ENCODE data around the gene SLC25A27. TPM values are rescaled to one million over a fixed set of nuclear protein-coding genes. Genes with fewer than 3 reads are reported as not detected.
A peak's percentile ranks its signal among the peaks of the same experiment; 100 is the strongest.

SLC25A27 gene
- total RNA-seq, 2 experiments from 2014 or later = 155 to 157 TPM

DNA sequence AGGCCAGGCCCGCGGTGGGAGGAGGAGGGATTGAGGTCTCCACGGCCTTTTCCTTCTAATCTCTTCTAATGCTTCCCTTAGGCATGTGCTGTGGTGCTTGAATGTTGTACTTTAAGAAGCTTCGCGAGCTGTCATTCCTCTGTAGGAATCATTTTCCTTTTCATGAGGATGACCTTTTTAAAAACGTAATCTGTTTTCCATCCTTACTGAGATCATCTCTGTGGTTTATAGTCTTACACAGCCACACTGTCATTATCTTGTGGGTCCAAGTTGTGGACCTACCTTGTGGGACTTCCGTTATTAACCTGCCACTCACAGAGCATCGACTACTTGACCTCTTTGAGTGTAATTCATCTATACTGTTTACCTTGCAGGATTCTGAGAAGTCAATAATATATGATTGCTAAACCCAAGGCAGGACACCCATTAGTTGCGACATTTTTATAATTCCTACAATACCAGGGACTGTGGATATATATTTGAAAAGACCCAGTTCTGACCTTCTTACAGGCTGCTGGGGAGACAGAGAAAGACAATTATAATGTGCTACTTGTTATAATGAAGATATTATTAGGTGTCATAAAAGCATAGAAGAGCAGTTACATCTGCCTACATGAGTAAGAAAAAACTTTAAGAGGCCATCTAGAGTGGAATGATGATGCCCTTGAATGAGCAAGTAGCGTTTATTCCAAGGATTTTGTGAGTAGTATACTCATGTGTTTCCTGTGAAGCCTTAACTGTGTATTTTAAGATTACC, 842 bp downstream of the SLC25A27 start:
- H3K27ac ChIP-seq (ENCODE audit: low read depth, low read length, poor library complexity, severe bottlenecking) = peak overlapping the region; percentile 96
- TF ChIP-seq, protein P1, sequence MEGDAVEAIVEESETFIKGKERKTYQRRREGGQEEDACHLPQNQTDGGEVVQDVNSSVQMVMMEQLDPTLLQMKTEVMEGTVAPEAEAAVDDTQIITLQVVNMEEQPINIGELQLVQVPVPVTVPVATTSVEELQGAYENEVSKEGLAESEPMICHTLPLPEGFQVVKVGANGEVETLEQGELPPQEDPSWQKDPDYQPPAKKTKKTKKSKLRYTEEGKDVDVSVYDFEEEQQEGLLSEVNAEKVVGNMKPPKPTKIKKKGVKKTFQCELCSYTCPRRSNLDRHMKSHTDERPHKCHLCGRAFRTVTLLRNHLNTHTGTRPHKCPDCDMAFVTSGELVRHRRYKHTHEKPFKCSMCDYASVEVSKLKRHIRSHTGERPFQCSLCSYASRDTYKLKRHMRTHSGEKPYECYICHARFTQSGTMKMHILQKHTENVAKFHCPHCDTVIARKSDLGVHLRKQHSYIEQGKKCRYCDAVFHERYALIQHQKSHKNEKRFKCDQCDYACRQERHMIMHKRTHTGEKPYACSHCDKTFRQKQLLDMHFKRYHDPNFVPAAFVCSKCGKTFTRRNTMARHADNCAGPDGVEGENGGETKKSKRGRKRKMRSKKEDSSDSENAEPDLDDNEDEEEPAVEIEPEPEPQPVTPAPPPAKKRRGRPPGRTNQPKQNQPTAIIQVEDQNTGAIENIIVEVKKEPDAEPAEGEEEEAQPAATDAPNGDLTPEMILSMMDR (conservative IDR thresholded peaks at IDR 0.05; ENCODE audit: low read length) = no peak
- TF ChIP-seq EZH2phosphoT487 (IDR thresholded peaks at IDR 0.05; ENCODE audit: borderline replicate concordance, low read depth, low read length) = no peak
- no peaks in the 10 kb centered on the region for H3K9me2 ChIP-seq (ENCODE audit: insufficient read depth, low read length)
- intact Hi-C loops (cut with micrococcal nuclease; ENCODE audit: unreplicated experiment) = loop anchor here (5.0 to 10.0 kb wide), 3 partner anchors 276 to 824 kb away; partner anchors contain the start of gene CD2AP
- BruUV-seq (replicated peaks) = TSS peak; percentile 51
- H3K4me1 ChIP-seq (ENCODE audit: insufficient read depth, low read length, poor library complexity, severe bottlenecking) = peaks cover 9% of the 10 kb centered on the region
- H3K4me2 ChIP-seq (ENCODE audit: low read length) = peak overlapping the region; percentile 78
- DNase-seq (ENCODE audit: low spot score) = peak; percentile 44
- ChIA-PET CTCF (ENCODE audit: unreplicated experiment) (no interaction called here), POLR2A (interaction anchor here (0.9 to 3.0 kb wide), 7 partner anchors 11 to 29 kb away, joined by 3 to 18 read pairs (median 15); no protein-coding TSS in a partner anchor)
- H3K79me2 ChIP-seq (ENCODE audit: insufficient read depth, low read depth, low read length) = peaks cover 83% of the 10 kb centered on the region
- H4K20me1 ChIP-seq (ENCODE audit: insufficient read depth, low read length) = no peaks in the 10 kb centered on the region
- peak overlapping the region; percentile 85 for H3K4me3 ChIP-seq (ENCODE audit: low read depth, low read length, poor library complexity, severe bottlenecking)
- H3K36me3 ChIP-seq (ENCODE audit: insufficient read depth, low read length) = peaks cover 28% of the 10 kb centered on the region
- H3K9me3 ChIP-seq (ENCODE audit: low read length) = no peaks in the 10 kb centered on the region
- H2AFZ ChIP-seq (ENCODE audit: low read length) = peak overlapping the region; percentile 68; the same call in 1 of the 2 replicates

DNA sequence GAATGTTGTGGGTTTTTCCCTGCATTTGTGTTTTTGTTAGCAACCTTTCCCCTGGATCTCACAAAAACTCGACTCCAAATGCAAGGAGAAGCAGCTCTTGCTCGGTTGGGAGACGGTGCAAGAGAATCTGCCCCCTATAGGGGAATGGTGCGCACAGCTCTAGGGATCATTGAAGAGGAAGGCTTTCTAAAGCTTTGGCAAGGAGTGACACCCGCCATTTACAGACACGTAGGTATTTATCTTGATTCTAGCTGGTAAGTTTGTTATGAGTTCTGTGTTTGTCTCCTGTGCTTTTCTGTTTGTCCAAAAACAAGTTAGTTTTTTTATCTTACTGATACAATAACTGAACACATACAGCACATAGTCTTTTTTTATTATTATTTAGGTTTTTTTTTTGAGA, 3.0 kb downstream of the SLC25A27 start:
- Histone ChIP-seq H3K4me3 (ENCODE audit: low read depth, low read length, poor library complexity, severe bottlenecking) (peak overlapping the region; percentile 85), H3K4me1 (ENCODE audit: insufficient read depth, low read length, poor library complexity, severe bottlenecking) (peaks cover 6% of the 10 kb centered on the region), H2AFZ (ENCODE audit: low read length) (no peak overlapping the region), H3K36me3 (ENCODE audit: insufficient read depth, low read length) (peaks cover 43% of the 10 kb centered on the region), H3K79me2 (ENCODE audit: insufficient read depth, low read depth, low read length) (peaks cover 61% of the 10 kb centered on the region), H3K4me2 (ENCODE audit: low read length) (peak overlapping the region; percentile 78), H4K20me1 (ENCODE audit: insufficient read depth, low read length) (no peaks in the 10 kb centered on the region), H3K9me3 (ENCODE audit: low read length) (no peaks in the 10 kb centered on the region), H3K9me2 (ENCODE audit: insufficient read depth, low read length) (no peaks in the 10 kb centered on the region), H3K27ac (ENCODE audit: low read depth, low read length, poor library complexity, severe bottlenecking) (peak overlapping the region; percentile 96)
- BruUV-seq (replicated peaks) = no TSS peak
- peak; percentile 78 for DNase-seq (ENCODE audit: low spot score)
- intact Hi-C loops (cut with micrococcal nuclease; ENCODE audit: unreplicated experiment) = loop anchor here (10.0 kb wide), 1 partner anchor 521 kb away; no protein-coding TSS in a partner anchor
- CTCF ChIA-PET (ENCODE audit: unreplicated experiment) = interaction anchor here (1.2 to 1.4 kb wide), 2 partner anchors 14 to 28 kb away, joined by 3 to 6 read pairs; no protein-coding TSS in a partner anchor
- POLR2A ChIA-PET = interaction anchor here (0.9 to 3.0 kb wide), 12 partner anchors 8 to 89 kb away, joined by 3 to 18 read pairs (median 6); no protein-coding TSS in a partner anchor
- TF ChIP-seq, protein P1 (conservative IDR thresholded peaks at IDR 0.05; ENCODE audit: low read length) = peak; percentile 88
- TF ChIP-seq EZH2phosphoT487 (IDR thresholded peaks at IDR 0.05; ENCODE audit: borderline replicate concordance, low read depth, low read length) = no peak

Data from OCI-LY7 (cell line).